GM23338 (cell line): ENCODE measurements around the gene SPATA20.

Experiments used
- CREB1 ChIP-seq: fragments of 250-450 bp; sonication (Bioruptor Pico); IDR thresholded peaks from 2 replicates; pipeline ENCODE4 v1.5.0; 2020; ENCODE audit warnings: low read depth, mild to moderate bottlenecking, moderate library complexity
- EZH2 ChIP-seq: fragments of 200-600 bp; sonication (generic); IDR thresholded peaks from one replicate; pipeline ENCODE4 v1.8.0; 2017; ENCODE audit warnings: antibody characterized with exemption, mild to moderate bottlenecking, low read depth; ENCODE audit not compliant: unreplicated experiment
- EZH2phosphoT487 ChIP-seq: fragments of 200-600 bp; sonication (generic); IDR thresholded peaks from one replicate; pipeline ENCODE4 v1.8.1; 2018; ENCODE audit warnings: antibody characterized with exemption; ENCODE audit not compliant: unreplicated experiment
- JUNB ChIP-seq: IDR thresholded peaks from one replicate; pipeline ENCODE4 v1.6.1; 2016; ENCODE audit warnings: antibody characterized with exemption; ENCODE audit not compliant: unreplicated experiment
- NANOG ChIP-seq: IDR thresholded peaks from 2 replicates; pipeline ENCODE4 v1.6.1; 2016; ENCODE audit warnings: antibody characterized with exemption, borderline replicate concordance
- POLR2AphosphoS5 ChIP-seq: IDR thresholded peaks from 2 replicates; pipeline ENCODE4 v1.6.1; 2016; ENCODE audit warnings: antibody characterized with exemption, low read depth
- STAT1 ChIP-seq: IDR thresholded peaks from one replicate; pipeline ENCODE4 v1.6.1; 2016; ENCODE audit warnings: antibody characterized with exemption; ENCODE audit not compliant: unreplicated experiment
- ZNF114 ChIP-seq: fragments of 250-450 bp; sonication (Bioruptor Pico); IDR thresholded peaks from 2 replicates; pipeline ENCODE4 v1.5.0; 2020; ENCODE audit warnings: mild to moderate bottlenecking, moderate library complexity
- ZNF331 ChIP-seq: fragments of 250-450 bp; sonication (Bioruptor Pico); IDR thresholded peaks from 2 replicates; pipeline ENCODE4 v1.5.0; 2020; ENCODE audit warnings: low read depth, mild to moderate bottlenecking, moderate library complexity
- TF ChIP-seq, protein P1 (sequence below), 2 experiments: fragments of 200-600 bp in 1 of 2; sonication (generic) in 1 of 2; conservative IDR thresholded peaks; 2 replicates each; pipeline versions ENCODE4 v1.5.1 to v1.6.1; 2016 to 2017; ENCODE audit warnings: antibody characterized with exemption in 2 of 2, low read depth in 2 of 2, mild to moderate bottlenecking in 2 of 2, moderate library complexity in 1 of 2
- TF ChIP-seq, protein P2 (sequence below): IDR thresholded peaks from one replicate; pipeline ENCODE4 v1.6.1; 2018; ENCODE audit warnings: antibody characterized with exemption; ENCODE audit not compliant: unreplicated experiment
- TF ChIP-seq, protein P3 (sequence below): IDR thresholded peaks from 2 replicates; pipeline ENCODE4 v1.6.1; 2016; ENCODE audit warnings: antibody characterized with exemption
- TF ChIP-seq, protein P4 (sequence below): fragments of 250-450 bp; sonication (Bioruptor Pico); IDR thresholded peaks from 2 replicates; pipeline ENCODE4 v1.5.0; 2020; ENCODE audit warnings: mild to moderate bottlenecking, moderate library complexity

DNA sequence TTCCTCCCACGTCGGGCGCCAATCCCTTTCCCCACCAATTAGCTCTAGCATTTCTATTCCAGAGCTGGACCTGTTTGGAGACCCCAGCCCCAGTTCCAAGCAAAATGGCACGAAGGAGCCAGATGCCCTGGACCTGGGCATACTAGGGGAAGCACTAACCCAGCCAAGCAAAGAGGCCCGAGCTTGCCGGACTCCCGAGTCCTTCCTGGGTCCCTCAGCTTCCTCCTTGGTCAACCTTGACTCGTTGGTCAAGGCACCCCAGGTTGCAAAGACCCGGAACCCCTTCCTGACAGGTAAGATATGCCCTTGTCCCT, 5.6 kb upstream of the SPATA20 start:
- TF ChIP-seq, protein P1, sequence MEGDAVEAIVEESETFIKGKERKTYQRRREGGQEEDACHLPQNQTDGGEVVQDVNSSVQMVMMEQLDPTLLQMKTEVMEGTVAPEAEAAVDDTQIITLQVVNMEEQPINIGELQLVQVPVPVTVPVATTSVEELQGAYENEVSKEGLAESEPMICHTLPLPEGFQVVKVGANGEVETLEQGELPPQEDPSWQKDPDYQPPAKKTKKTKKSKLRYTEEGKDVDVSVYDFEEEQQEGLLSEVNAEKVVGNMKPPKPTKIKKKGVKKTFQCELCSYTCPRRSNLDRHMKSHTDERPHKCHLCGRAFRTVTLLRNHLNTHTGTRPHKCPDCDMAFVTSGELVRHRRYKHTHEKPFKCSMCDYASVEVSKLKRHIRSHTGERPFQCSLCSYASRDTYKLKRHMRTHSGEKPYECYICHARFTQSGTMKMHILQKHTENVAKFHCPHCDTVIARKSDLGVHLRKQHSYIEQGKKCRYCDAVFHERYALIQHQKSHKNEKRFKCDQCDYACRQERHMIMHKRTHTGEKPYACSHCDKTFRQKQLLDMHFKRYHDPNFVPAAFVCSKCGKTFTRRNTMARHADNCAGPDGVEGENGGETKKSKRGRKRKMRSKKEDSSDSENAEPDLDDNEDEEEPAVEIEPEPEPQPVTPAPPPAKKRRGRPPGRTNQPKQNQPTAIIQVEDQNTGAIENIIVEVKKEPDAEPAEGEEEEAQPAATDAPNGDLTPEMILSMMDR (conservative IDR thresholded peaks at IDR 0.05; ENCODE audit: low read depth in 2 of 2): no peak
- TF ChIP-seq EZH2 (no peak), JUNB (no peak), POLR2AphosphoS5 (no peak), EZH2phosphoT487 (no peak), ZNF331 (CRISPR knock-in tag) (no peak), ZNF114 (CRISPR knock-in tag) (no peak), STAT1 (no peak), CREB1 (CRISPR knock-in tag) (no peak), NANOG (no peak)
- TF ChIP-seq, protein P2, sequence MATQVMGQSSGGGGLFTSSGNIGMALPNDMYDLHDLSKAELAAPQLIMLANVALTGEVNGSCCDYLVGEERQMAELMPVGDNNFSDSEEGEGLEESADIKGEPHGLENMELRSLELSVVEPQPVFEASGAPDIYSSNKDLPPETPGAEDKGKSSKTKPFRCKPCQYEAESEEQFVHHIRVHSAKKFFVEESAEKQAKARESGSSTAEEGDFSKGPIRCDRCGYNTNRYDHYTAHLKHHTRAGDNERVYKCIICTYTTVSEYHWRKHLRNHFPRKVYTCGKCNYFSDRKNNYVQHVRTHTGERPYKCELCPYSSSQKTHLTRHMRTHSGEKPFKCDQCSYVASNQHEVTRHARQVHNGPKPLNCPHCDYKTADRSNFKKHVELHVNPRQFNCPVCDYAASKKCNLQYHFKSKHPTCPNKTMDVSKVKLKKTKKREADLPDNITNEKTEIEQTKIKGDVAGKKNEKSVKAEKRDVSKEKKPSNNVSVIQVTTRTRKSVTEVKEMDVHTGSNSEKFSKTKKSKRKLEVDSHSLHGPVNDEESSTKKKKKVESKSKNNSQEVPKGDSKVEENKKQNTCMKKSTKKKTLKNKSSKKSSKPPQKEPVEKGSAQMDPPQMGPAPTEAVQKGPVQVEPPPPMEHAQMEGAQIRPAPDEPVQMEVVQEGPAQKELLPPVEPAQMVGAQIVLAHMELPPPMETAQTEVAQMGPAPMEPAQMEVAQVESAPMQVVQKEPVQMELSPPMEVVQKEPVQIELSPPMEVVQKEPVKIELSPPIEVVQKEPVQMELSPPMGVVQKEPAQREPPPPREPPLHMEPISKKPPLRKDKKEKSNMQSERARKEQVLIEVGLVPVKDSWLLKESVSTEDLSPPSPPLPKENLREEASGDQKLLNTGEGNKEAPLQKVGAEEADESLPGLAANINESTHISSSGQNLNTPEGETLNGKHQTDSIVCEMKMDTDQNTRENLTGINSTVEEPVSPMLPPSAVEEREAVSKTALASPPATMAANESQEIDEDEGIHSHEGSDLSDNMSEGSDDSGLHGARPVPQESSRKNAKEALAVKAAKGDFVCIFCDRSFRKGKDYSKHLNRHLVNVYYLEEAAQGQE: no peak
- TF ChIP-seq, protein P3, sequence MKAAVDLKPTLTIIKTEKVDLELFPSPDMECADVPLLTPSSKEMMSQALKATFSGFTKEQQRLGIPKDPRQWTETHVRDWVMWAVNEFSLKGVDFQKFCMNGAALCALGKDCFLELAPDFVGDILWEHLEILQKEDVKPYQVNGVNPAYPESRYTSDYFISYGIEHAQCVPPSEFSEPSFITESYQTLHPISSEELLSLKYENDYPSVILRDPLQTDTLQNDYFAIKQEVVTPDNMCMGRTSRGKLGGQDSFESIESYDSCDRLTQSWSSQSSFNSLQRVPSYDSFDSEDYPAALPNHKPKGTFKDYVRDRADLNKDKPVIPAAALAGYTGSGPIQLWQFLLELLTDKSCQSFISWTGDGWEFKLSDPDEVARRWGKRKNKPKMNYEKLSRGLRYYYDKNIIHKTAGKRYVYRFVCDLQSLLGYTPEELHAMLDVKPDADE: no peak
- TF ChIP-seq, protein P4, sequence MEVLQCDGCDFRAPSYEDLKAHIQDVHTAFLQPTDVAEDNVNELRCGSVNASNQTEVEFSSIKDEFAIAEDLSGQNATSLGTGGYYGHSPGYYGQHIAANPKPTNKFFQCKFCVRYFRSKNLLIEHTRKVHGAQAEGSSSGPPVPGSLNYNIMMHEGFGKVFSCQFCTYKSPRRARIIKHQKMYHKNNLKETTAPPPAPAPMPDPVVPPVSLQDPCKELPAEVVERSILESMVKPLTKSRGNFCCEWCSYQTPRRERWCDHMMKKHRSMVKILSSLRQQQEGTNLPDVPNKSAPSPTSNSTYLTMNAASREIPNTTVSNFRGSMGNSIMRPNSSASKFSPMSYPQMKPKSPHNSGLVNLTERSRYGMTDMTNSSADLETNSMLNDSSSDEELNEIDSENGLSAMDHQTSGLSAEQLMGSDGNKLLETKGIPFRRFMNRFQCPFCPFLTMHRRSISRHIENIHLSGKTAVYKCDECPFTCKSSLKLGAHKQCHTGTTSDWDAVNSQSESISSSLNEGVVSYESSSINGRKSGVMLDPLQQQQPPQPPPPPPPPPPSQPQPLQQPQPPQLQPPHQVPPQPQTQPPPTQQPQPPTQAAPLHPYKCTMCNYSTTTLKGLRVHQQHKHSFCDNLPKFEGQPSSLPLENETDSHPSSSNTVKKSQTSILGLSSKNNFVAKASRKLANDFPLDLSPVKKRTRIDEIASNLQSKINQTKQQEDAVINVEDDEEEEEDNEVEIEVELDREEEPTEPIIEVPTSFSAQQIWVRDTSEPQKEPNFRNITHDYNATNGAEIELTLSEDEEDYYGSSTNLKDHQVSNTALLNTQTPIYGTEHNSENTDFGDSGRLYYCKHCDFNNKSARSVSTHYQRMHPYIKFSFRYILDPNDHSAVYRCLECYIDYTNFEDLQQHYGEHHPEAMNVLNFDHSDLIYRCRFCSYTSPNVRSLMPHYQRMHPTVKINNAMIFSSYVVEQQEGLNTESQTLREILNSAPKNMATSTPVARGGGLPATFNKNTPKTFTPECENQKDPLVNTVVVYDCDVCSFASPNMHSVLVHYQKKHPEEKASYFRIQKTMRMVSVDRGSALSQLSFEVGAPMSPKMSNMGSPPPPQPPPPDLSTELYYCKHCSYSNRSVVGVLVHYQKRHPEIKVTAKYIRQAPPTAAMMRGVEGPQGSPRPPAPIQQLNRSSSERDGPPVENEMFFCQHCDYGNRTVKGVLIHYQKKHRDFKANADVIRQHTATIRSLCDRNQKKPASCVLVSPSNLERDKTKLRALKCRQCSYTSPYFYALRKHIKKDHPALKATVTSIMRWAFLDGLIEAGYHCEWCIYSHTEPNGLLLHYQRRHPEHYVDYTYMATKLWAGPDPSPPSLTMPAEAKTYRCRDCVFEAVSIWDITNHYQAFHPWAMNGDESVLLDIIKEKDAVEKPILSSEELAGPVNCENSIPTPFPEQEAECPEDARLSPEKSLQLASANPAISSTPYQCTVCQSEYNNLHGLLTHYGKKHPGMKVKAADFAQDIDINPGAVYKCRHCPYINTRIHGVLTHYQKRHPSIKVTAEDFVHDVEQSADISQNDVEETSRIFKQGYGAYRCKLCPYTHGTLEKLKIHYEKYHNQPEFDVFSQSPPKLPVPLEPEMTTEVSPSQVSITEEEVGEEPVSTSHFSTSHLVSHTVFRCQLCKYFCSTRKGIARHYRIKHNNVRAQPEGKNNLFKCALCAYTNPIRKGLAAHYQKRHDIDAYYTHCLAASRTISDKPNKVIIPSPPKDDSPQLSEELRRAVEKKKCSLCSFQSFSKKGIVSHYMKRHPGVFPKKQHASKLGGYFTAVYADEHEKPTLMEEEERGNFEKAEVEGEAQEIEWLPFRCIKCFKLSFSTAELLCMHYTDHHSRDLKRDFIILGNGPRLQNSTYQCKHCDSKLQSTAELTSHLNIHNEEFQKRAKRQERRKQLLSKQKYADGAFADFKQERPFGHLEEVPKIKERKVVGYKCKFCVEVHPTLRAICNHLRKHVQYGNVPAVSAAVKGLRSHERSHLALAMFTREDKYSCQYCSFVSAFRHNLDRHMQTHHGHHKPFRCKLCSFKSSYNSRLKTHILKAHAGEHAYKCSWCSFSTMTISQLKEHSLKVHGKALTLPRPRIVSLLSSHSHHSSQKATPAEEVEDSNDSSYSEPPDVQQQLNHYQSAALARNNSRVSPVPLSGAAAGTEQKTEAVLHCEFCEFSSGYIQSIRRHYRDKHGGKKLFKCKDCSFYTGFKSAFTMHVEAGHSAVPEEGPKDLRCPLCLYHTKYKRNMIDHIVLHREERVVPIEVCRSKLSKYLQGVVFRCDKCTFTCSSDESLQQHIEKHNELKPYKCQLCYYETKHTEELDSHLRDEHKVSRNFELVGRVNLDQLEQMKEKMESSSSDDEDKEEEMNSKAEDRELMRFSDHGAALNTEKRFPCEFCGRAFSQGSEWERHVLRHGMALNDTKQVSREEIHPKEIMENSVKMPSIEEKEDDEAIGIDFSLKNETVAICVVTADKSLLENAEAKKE: no peak
